GM21723 (cell line): ENCODE results near the gene RAP1GDS1.
"Not testable (repeated sequence)": the region's sequence is repeated elsewhere in the genome, so short reads cannot be mapped to it uniquely, and the experiment has no call there.

Experiments used
- ATAC-seq: cut with Tn5 transposase; IDR thresholded peaks from one replicate; pipeline ENCODE4 v1.9.1; 2021; ENCODE audit warnings: mild to moderate bottlenecking, moderate library complexity; ENCODE audit not compliant: unreplicated experiment

The RAP1GDS1 gene

GRCh38 chr4:98285676-98286075 lies 24.5 kb downstream of the RAP1GDS1 start:
- ATAC-seq: no peak

GRCh38 chr4:98287328-98287727 lies 26.1 kb downstream of the RAP1GDS1 start:
- ATAC-seq: no peak

GRCh38 chr4:98288671-98289070 lies 27.5 kb downstream of the RAP1GDS1 start:
- ATAC-seq: not testable (repeated sequence)

GRCh38 chr4:98289375-98289774 lies 28.2 kb downstream of the RAP1GDS1 start:
- peak; percentile 81 for ATAC-seq

- ATAC-seq: no peak
Measured at GRCh38 chr4:98290511-98290910, 29.3 kb downstream of the RAP1GDS1 start.

GRCh38 chr4:98293104-98293887 lies 32.1 kb downstream of the RAP1GDS1 start:
- no peak for ATAC-seq

GRCh38 chr4:98298022-98298421 lies 36.8 kb downstream of the RAP1GDS1 start:
- ATAC-seq: no peak

- ATAC-seq: no peak
Measured at GRCh38 chr4:98300706-98301105, 39.5 kb downstream of the RAP1GDS1 start.

- ATAC-seq: no peak
Measured at GRCh38 chr4:98305576-98305975, 44.4 kb downstream of the RAP1GDS1 start.

- ATAC-seq: no peak
Measured at GRCh38 chr4:98310867-98311266, 49.7 kb downstream of the RAP1GDS1 start.

- no peak for ATAC-seq
Measured at GRCh38 chr4:98311656-98312055, 50.5 kb downstream of the RAP1GDS1 start.

GRCh38 chr4:98314791-98315565 lies 53.8 kb downstream of the RAP1GDS1 start:
- ATAC-seq: no peak

GRCh38 chr4:98318521-98318920 lies 57.3 kb downstream of the RAP1GDS1 start:
- no peak for ATAC-seq

GRCh38 chr4:98319021-98319420 lies 57.8 kb downstream of the RAP1GDS1 start:
- ATAC-seq: no peak

GRCh38 chr4:98326168-98326567 lies 65.0 kb downstream of the RAP1GDS1 start:
- ATAC-seq: no peak

- no peak for ATAC-seq
Measured at GRCh38 chr4:98327694-98328093, 66.5 kb downstream of the RAP1GDS1 start.

GRCh38 chr4:98329879-98330640 lies 68.9 kb downstream of the RAP1GDS1 start:
- ATAC-seq: not testable (repeated sequence)

- ATAC-seq: no peak
Measured at GRCh38 chr4:98332017-98332416, 70.8 kb downstream of the RAP1GDS1 start.

- no peak for ATAC-seq
Measured at GRCh38 chr4:98334461-98334860, 73.3 kb downstream of the RAP1GDS1 start.

GRCh38 chr4:98338761-98339438 lies 77.7 kb downstream of the RAP1GDS1 start:
- ATAC-seq: no peak

- no peak for ATAC-seq
Measured at GRCh38 chr4:98341309-98341708, 80.1 kb downstream of the RAP1GDS1 start.
